Caco-2 (cell line): ENCODE measurements around the gene RASSF7. TPM values are rescaled to one million over a fixed set of nuclear protein-coding genes. Genes with fewer than 3 reads are reported as not detected.

Experiments
- BruUV-seq: library from RNA; stranded (reverse); fragments of 400-500 nt; replicated peaks from 2 replicates; lab custom pipeline; 2021; lab: Mats Ljungman, UMichigan
- CTCF ChIA-PET: fragments of 300-600 bp; sonication (Branson Sonifier 250); formaldehyde crosslinking; loops from one replicate; lab custom pipeline; 2022; ENCODE audit warnings: antibody characterized with exemption; lab: Charles Lee
- POLR2A ChIA-PET: fragments of 300-600 bp; sonication (Branson Sonifier 250); formaldehyde crosslinking; loops from one replicate; lab custom pipeline; 2022; ENCODE audit warnings: antibody characterized with exemption; lab: Charles Lee
- DNase-seq, 2 experiments: peaks; one replicate each; pipeline versions ENCODE4 v3.0.0 to v3.0.0-alpha.2; 2020 to 2022
- H3K27me3 ChIP-seq: replicated peaks from 2 replicates; pipeline ENCODE4 v1.6.0; 2011; ENCODE audit warnings: low read length; ENCODE audit not compliant: control insufficient read depth, insufficient read depth
- H3K36me3 ChIP-seq: 2 replicates; pipeline ENCODE4 v1.5.1; 2011; ENCODE audit warnings: low read length; ENCODE audit not compliant: control insufficient read depth, insufficient read depth
- H3K4me1 ChIP-seq: fragments of 250-450 bp; sonication (Bioruptor Pico); 2 replicates; pipeline ENCODE4 v1.5.1; 2020; ENCODE audit warnings: mild to moderate bottlenecking
- H3K4me3 ChIP-seq: 2 replicates; pipeline ENCODE4 v1.5.1; 2011; ENCODE audit warnings: low read depth, mild to moderate bottlenecking, control low read depth, low read length
- H3K9me3 ChIP-seq: fragments of 250-450 bp; sonication (Bioruptor Pico); 2 replicates; pipeline ENCODE4 v1.5.1; 2020; ENCODE audit warnings: mild to moderate bottlenecking, moderate library complexity
- H3K27ac Mint-ChIP-seq: one replicate; pipeline ENCODE4 v1.8.0; 2022; ENCODE audit warnings: mixed read lengths; ENCODE audit not compliant: unreplicated experiment
- H3K27me3 Mint-ChIP-seq: one replicate; pipeline ENCODE4 v1.8.0; 2022; ENCODE audit warnings: mixed read lengths; ENCODE audit not compliant: insufficient read depth, unreplicated experiment
- H3K36me3 Mint-ChIP-seq: one replicate; pipeline ENCODE4 v1.8.0; 2022; ENCODE audit warnings: mild to moderate bottlenecking, mixed read lengths; ENCODE audit not compliant: insufficient read depth, unreplicated experiment
- H3K4me1 Mint-ChIP-seq: one replicate; pipeline ENCODE4 v1.8.0; 2022; ENCODE audit warnings: low read depth, mixed read lengths; ENCODE audit not compliant: unreplicated experiment
- H3K4me3 Mint-ChIP-seq: one replicate; pipeline ENCODE4 v1.8.0; 2022; ENCODE audit warnings: mild to moderate bottlenecking, moderate library complexity, mixed read lengths; ENCODE audit not compliant: unreplicated experiment
- H3K9me3 Mint-ChIP-seq: one replicate; pipeline ENCODE4 v1.8.0; 2022; ENCODE audit warnings: mixed read lengths; ENCODE audit not compliant: unreplicated experiment
- intact Hi-C: fragments of 100-400 bp; cut with micrococcal nuclease; formaldehyde crosslinking; loops from one replicate; pipeline ENCODE4 v1.10.0; 2022; ENCODE audit not compliant: unreplicated experiment
- total RNA-seq: library from RNA; stranded (reverse); gene quantifications from 2 replicates; pipeline ENCODE4 v1.2.3, GENCODE V29; 2022
- TF ChIP-seq, protein P1 (sequence below), 2 experiments: fragments of 200-600 bp in 1 of 2; IDR thresholded peaks; 1 replicate in 1 of 2; 2 replicates in 1 of 2; pipeline versions ENCODE4 v1.5.1 to v1.8.0; 2011 to 2022; ENCODE audit warnings: antibody characterized with exemption in 1 of 2, control low read depth in 1 of 2, inconsistent platforms in 1 of 2, low read depth in 1 of 2, low read length in 1 of 2, mild to moderate bottlenecking in 1 of 2, moderate library complexity in 1 of 2; ENCODE audit not compliant: insufficient read depth in 1 of 2, severe bottlenecking in 1 of 2, unreplicated experiment in 1 of 2

Gene RASSF7
- total RNA-seq, 1 experiment from 2014 or later, result 65.5 TPM

GRCh38 chr11:551131-551530, 9.6 kb upstream of the RASSF7 start:
- Mint-ChIP-seq H3K4me1 (no peaks in the 10 kb centered on the region), H3K9me3 (no peaks in the 10 kb centered on the region), H3K27me3 (no peaks in the 10 kb centered on the region), H3K27ac (no peak overlapping the region), H3K4me3 (no peak overlapping the region), H3K36me3 (no peaks in the 10 kb centered on the region)
- Histone ChIP-seq H3K36me3 (no peaks in the 10 kb centered on the region), H3K4me3 (no peak overlapping the region), H3K27me3 (no peaks in the 10 kb centered on the region), H3K9me3 (no peaks in the 10 kb centered on the region), H3K4me1 (peaks cover 13% of the 10 kb centered on the region)
- ChIA-PET POLR2A (no interaction called here), CTCF (interaction anchor here (0.9 kb wide), 1 partner anchor 103 kb away, joined by 5 read pairs; no protein-coding TSS in a partner anchor)
- BruUV-seq, result no TSS peak
- no peak for DNase-seq
- intact Hi-C loops, result loop anchor here (10.0 kb wide), 1 partner anchor 174 kb away; no protein-coding TSS in a partner anchor
- TF ChIP-seq, protein P1, sequence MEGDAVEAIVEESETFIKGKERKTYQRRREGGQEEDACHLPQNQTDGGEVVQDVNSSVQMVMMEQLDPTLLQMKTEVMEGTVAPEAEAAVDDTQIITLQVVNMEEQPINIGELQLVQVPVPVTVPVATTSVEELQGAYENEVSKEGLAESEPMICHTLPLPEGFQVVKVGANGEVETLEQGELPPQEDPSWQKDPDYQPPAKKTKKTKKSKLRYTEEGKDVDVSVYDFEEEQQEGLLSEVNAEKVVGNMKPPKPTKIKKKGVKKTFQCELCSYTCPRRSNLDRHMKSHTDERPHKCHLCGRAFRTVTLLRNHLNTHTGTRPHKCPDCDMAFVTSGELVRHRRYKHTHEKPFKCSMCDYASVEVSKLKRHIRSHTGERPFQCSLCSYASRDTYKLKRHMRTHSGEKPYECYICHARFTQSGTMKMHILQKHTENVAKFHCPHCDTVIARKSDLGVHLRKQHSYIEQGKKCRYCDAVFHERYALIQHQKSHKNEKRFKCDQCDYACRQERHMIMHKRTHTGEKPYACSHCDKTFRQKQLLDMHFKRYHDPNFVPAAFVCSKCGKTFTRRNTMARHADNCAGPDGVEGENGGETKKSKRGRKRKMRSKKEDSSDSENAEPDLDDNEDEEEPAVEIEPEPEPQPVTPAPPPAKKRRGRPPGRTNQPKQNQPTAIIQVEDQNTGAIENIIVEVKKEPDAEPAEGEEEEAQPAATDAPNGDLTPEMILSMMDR (IDR thresholded peaks at IDR 0.05; ENCODE audit: insufficient read depth in 1 of 2, low read depth in 1 of 2, low read length in 1 of 2, severe bottlenecking in 1 of 2, unreplicated experiment in 1 of 2), result no peak

DNA sequence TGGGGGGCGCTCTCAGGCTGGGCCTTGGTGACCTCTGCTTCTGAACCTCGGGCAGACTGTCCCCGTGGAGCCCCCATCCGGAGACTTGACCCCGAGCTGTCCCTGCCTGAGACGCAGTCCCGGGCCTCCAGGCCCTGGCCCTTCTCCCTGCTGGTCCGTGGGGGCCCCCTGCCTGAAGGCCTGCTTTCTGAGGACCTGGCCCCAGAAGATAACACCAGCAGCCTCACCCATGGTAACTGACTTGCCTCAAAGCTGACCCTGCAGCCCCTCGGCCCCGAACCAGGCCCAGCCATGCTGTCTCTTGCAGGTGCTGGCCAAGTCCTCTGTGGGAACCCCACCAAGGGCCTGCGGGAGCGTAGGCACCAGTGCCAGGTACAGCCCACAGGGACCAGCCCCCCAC, 9.2 kb upstream of the RASSF7 start:
- H3K4me3 Mint-ChIP-seq, result no peak overlapping the region
- H3K27me3 Mint-ChIP-seq, result no peaks in the 10 kb centered on the region
- no peak overlapping the region for H3K4me3 ChIP-seq
- no TSS peak for BruUV-seq
- ChIA-PET CTCF (interaction anchor here (0.9 kb wide), 1 partner anchor 103 kb away, joined by 5 read pairs; no protein-coding TSS in a partner anchor), POLR2A (no interaction called here)
- H3K36me3 Mint-ChIP-seq, result no peaks in the 10 kb centered on the region
- H3K27ac Mint-ChIP-seq, result no peak overlapping the region
- no peaks in the 10 kb centered on the region for H3K9me3 Mint-ChIP-seq
- H3K9me3 ChIP-seq, result no peaks in the 10 kb centered on the region
- no peaks in the 10 kb centered on the region for H3K27me3 ChIP-seq
- H3K4me1 Mint-ChIP-seq, result no peaks in the 10 kb centered on the region
- DNase-seq, result no peak
- intact Hi-C loops, result loop anchor here (10.0 kb wide), 1 partner anchor 173 kb away; no protein-coding TSS in a partner anchor
- TF ChIP-seq, protein P1 (IDR thresholded peaks at IDR 0.05; ENCODE audit: insufficient read depth in 1 of 2, low read depth in 1 of 2, low read length in 1 of 2, severe bottlenecking in 1 of 2, unreplicated experiment in 1 of 2), result no peak
- no peaks in the 10 kb centered on the region for H3K36me3 ChIP-seq
- H3K4me1 ChIP-seq, result peaks cover 13% of the 10 kb centered on the region

- intact Hi-C loops, result loop anchor here (10.0 kb wide), 1 partner anchor 171 kb away; no protein-coding TSS in a partner anchor
- BruUV-seq, result no TSS peak
- DNase-seq, result no peak
- no peaks in the 10 kb centered on the region for H3K27me3 ChIP-seq
- no peaks in the 10 kb centered on the region for H3K36me3 ChIP-seq
- POLR2A ChIA-PET, result interaction anchor here (0.5 kb wide), 1 partner anchor 117 kb away, joined by 3 read pairs; no protein-coding TSS in a partner anchor
- Mint-ChIP-seq H3K9me3 (no peaks in the 10 kb centered on the region), H3K27me3 (no peaks in the 10 kb centered on the region), H3K36me3 (no peaks in the 10 kb centered on the region), H3K27ac (no peak overlapping the region), H3K4me1 (no peaks in the 10 kb centered on the region), H3K4me3 (no peak overlapping the region)
- CTCF ChIA-PET, result interaction anchor here (1.7 kb wide), 1 partner anchor 169 kb away, joined by 6 read pairs; no protein-coding TSS in a partner anchor
- peaks cover 13% of the 10 kb centered on the region for H3K4me1 ChIP-seq
- no peaks in the 10 kb centered on the region for H3K9me3 ChIP-seq
- no peak overlapping the region for H3K4me3 ChIP-seq
- TF ChIP-seq, protein P1 (IDR thresholded peaks at IDR 0.05; ENCODE audit: insufficient read depth in 1 of 2, low read depth in 1 of 2, low read length in 1 of 2, severe bottlenecking in 1 of 2, unreplicated experiment in 1 of 2), result no peak
These were observed 7.4 kb upstream of the RASSF7 start for GRCh38 chr11:553083-553987.
